Spleen (tissue), 7 donors: ENCODE results near the gene PRR23E.

Source experiments
- CTCF ChIP-seq, 11 experiments: fragments of 200-600 bp in 7 of 11; fragments of 450-650 bp in 4 of 11; sonication (generic) in 4 of 11; IDR thresholded peaks in 8 of 11; conservative IDR thresholded peaks in 3 of 11; 1 replicate in 7 of 11; 2 replicates in 4 of 11; pipeline versions ENCODE4 v1.4.0 to v1.8.0; 2016 to 2021; ENCODE audit warnings: antibody characterized with exemption in 11 of 11, inconsistent platforms in 4 of 11, mild to moderate bottlenecking in 1 of 11
- POLR2A ChIP-seq, 3 donors: fragments of 450-650 bp; IDR thresholded peaks; one replicate each; pipeline ENCODE4 v1.5.1; 2017; ENCODE audit warnings: antibody characterized with exemption in 3 of 3, mild to moderate bottlenecking in 1 of 3
- POLR2AphosphoS5 ChIP-seq, 3 donors: sonication (generic); formaldehyde crosslinking; IDR thresholded peaks; one replicate each; pipeline ENCODE4 v1.5.1; 2017; ENCODE audit warnings: antibody characterized with exemption in 3 of 3
- donor health status: DM: no; HTN: no; CAD: no; lungs with moderate emphysema.
- donor health status: DM: no; HTN: no; CAD: no.
- donor health status: DM: no; HTN: no; CAD: no.

GRCh38 chr3:127207727-127208482 lies 15.0 kb downstream of the PRR23E start:
- TF ChIP-seq CTCF (IDR thresholded peaks at IDR 0.05 in 8 of 11, conservative IDR thresholded peaks at IDR 0.05 in 3 of 11) = no peak
- no peak for TF ChIP-seq POLR2AphosphoS5 (IDR thresholded peaks at IDR 0.05)
- no peak for TF ChIP-seq POLR2A (IDR thresholded peaks at IDR 0.05)
